ENCODE results near the gene ARHGAP28.

DNA sequence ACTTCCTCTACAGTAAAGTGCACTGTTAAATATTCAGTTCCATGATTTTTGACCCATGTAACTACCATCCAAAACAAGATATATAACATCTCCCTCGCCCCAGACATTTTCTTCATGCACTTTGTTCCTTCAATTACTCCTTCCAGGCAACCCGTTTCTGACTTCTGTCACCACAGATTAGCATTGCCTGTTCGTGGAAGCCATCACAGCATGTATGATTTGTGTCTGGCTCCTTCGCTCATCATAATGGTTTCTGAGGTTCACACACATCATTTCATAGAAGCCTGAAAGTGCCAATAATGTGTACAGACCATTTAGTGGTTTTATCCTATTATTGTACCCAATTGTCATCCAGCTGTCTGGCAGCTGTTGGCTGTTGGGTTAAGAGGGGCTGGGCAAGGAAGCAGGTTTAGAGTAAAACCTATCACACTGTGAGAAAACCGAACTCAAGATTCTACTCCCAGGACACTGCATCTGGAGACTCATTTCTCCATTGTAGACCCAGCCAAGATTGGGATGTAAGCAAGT lies 16.1 kb downstream of the ARHGAP28 start:
- TF ChIP-seq, protein P1, sequence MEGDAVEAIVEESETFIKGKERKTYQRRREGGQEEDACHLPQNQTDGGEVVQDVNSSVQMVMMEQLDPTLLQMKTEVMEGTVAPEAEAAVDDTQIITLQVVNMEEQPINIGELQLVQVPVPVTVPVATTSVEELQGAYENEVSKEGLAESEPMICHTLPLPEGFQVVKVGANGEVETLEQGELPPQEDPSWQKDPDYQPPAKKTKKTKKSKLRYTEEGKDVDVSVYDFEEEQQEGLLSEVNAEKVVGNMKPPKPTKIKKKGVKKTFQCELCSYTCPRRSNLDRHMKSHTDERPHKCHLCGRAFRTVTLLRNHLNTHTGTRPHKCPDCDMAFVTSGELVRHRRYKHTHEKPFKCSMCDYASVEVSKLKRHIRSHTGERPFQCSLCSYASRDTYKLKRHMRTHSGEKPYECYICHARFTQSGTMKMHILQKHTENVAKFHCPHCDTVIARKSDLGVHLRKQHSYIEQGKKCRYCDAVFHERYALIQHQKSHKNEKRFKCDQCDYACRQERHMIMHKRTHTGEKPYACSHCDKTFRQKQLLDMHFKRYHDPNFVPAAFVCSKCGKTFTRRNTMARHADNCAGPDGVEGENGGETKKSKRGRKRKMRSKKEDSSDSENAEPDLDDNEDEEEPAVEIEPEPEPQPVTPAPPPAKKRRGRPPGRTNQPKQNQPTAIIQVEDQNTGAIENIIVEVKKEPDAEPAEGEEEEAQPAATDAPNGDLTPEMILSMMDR (IDR thresholded peaks at IDR 0.05; ENCODE audit: insufficient read depth, low read length): no peak
- TF ChIP-seq, protein P2, sequence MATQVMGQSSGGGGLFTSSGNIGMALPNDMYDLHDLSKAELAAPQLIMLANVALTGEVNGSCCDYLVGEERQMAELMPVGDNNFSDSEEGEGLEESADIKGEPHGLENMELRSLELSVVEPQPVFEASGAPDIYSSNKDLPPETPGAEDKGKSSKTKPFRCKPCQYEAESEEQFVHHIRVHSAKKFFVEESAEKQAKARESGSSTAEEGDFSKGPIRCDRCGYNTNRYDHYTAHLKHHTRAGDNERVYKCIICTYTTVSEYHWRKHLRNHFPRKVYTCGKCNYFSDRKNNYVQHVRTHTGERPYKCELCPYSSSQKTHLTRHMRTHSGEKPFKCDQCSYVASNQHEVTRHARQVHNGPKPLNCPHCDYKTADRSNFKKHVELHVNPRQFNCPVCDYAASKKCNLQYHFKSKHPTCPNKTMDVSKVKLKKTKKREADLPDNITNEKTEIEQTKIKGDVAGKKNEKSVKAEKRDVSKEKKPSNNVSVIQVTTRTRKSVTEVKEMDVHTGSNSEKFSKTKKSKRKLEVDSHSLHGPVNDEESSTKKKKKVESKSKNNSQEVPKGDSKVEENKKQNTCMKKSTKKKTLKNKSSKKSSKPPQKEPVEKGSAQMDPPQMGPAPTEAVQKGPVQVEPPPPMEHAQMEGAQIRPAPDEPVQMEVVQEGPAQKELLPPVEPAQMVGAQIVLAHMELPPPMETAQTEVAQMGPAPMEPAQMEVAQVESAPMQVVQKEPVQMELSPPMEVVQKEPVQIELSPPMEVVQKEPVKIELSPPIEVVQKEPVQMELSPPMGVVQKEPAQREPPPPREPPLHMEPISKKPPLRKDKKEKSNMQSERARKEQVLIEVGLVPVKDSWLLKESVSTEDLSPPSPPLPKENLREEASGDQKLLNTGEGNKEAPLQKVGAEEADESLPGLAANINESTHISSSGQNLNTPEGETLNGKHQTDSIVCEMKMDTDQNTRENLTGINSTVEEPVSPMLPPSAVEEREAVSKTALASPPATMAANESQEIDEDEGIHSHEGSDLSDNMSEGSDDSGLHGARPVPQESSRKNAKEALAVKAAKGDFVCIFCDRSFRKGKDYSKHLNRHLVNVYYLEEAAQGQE (IDR thresholded peaks at IDR 0.05; ENCODE audit: insufficient replicate concordance, low read depth): no peak
- no peak for TF ChIP-seq GABPA (IDR thresholded peaks at IDR 0.05; ENCODE audit: low read depth)
